NCI-H2107 (cell line): Measurements from ENCODE around the gene PBX1.
A peak's percentile ranks its signal among the peaks of the same experiment; 100 is the strongest.

ENCODE experiments used
- DNase-seq: peaks from one replicate; lab custom pipeline; 2025; lab: John Stamatoyannopoulos, UW

Gene PBX1

DNA sequence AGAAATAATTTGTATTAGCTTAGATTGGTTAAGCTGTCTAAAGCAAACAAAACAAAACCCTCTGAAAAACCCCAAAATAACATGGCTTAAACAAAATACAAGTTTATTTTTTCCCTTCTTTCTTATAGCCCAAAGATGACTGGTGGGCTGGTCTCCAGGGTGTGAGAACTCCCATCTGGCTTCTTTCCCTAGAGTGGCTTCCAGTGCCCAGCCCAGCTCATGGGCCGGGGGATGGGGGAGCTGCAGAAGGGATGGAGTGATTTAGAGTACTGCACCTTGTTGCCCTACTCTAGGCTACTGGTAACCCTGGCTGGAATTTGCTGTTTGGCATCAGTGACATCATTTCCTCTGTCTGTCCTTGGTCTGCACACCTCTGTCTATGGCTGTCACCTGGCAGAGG is 223.0 kb downstream of the PBX1 start:
- no peak for DNase-seq

DNA sequence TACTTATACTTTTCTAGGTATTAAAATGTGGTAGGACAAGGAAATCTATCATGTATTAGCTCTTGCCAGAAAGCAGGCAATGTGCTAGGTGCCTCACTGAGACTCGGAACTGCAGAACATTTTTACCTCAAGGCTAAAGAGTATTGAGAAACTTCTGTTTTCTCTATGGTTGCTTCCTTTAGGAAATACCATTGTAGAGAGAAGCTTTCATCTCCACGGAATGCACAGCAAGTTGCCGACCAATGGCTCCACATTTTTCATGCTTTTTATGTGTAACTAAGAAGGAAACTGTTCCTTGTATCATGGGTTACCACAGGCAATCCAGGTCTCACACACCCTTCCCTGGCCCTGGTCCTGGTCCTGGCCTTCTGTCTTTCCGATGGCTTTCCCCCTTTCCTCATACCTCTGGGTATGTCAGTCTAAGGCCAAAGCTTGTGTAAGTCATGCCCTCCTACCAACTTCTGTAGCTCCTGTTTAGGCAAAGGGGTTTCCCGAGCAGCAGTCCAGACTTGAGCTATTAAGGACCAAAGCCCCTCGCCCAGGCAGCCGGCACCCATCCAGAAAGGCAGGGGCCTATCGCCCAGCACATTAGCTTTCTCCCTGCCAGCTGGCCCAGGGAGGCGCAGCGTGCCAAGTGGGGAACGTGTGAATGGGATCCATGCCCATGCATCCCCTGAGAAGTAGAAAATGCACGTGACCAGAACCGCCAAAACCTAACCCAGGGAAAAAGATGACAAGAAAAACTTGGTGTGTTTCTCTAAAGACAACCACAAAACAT is 225.0 kb downstream of the PBX1 start:
- no peak for DNase-seq

DNA sequence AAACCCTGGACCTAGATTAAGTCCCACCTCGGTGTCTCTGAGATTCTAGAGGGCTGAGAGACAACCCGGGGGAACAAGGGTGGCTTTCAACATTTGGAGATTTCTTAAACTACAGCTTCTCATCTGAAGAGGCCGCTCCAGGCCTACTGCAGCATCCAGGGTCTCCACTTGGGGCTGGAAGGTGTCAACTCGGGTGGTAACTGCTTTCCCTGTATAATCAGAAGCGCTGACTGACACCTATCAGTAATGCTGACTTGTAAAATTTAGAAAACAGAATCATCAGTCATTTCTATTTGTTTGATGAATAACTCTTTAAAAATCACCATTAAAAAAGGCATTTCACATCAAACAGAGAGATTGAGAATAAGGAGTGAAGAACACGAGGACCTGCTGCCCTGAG is 226.0 kb downstream of the PBX1 start:
- no peak for DNase-seq

DNA sequence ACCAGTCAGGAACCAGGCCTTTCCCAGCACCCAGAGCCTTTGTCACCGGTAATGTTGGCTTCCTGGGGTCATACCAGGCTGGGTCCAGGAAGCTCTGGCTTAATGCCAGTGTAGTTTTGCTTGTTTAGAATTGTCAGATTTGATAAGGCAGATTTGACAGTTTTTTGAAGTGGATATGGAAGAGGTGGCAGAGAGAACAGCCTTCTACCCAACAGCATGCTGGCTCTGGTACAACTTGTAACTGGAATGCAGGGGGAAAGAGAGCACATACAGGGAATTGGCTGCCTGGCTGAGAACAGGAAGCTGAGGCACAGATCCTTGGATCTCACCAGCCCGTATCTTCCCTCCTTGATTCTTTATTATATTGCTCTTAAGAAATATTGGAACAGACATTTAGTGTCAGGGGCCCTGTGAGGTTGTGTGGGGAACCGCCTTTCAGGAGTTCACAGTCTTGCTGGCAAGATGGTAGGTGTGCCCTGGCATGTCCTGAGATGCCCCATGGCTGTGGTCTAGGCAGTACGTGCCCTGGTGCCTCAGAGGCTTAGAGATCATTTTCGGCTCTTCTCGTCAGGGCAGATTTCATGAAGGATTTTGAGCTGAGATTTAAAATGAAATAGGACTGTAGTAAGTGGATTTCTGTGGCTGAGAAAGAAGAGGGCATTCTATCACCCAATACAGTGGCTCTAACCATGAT is 227.0 kb downstream of the PBX1 start:
- DNase-seq: no peak

DNA sequence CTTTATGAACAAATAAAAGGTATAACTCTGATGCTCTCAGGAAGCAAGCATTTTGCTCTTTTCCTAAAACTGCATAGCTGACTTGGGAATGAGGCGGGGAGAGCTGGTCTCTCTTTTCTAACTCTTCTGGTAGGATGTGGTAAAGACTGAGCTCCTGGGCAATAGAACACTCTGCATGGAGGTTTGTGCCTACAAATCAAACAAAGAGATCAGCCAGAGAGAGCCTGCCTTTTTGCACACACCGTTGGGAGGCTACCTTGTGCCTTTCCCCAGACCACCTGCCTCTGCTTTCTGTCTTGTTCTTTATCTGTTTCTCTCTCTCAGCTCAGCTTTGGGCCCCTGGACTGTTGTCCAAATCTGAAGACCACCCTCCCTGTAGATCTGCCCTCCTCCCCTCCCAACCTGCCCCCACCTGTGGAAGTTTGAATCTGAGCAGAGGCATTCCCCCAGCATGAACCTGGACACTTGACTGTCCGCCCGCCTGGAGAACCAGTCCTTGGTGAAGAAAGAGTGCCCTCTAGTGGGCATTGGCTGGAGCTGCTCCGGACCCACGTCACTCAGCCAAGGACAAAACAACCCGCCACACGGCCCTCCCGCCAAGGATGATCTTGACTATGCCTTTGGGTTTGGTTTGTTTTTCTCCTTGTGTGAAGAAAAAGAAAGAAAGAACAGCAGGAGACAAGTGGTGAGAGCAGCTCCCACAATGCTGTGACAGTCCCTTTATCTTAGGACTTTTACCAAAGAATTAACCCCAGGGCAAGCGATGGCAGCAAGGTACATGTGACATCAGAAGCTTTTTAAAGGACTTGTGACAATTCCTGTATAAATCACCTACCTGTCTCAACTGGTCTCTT is 228.2 kb downstream of the PBX1 start:
- DNase-seq: peak; percentile 90

DNA sequence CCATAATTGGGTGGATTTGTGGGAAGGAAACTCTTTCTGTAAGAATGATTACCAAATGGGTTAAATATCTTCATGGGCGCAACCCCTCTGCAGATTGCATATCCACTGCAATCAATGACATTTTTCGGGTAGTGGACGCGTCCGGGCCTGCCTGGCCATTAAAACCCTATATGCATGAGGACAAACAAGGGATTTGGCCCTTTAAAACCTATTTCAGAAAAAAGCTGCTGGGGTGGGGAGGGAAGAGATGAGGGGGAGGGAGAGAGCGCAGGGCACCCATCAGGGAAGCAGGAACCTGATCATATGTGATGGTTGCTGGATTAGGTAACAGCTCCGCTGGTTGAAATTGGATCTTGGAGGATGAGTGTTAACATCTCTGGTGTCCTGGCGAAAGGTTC is 228.8 kb downstream of the PBX1 start:
- DNase-seq: peak; percentile 69

DNA sequence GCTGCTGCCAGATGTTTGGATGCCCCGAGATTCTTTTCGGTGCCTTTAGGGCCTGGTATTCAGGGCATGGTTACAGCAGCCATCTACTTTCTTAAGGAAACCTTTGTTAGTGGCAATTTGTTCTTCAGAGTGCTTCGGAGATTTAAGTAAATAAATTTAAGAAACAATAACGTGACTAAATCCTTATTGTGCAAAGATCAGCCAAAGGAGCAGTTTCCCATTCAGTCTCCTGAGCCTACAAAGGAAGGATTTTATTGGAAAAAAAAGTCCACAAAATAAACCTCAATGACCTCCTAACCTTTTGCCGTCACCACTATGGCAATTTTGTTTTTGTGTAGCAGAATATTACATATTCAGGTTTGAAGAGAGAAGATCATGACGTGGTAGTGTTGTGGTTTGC is 231.1 kb downstream of the PBX1 start:
- no peak for DNase-seq

DNA sequence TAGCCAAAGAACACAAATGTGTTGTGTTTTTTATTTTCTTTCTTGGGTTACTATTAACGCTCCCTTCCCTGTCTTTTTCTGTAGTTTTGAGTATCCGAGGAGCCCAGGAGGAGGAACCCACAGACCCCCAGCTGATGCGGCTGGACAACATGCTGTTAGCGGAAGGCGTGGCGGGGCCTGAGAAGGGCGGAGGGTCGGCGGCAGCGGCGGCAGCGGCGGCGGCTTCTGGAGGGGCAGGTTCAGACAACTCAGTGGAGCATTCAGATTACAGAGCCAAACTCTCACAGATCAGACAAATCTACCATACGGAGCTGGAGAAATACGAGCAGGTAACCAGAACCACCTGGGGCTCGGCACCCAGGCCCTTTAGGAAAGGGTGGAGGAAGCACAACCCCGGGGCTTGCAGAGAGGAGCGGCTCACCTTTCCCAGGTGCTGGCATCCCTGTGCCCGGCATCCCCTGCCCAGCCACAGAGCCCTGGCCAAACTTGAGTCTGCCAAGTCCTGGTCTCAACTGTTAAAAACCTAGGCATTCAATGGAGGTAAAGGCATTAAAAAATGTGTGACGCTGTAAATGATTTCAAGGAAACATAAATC is 233.5 kb downstream of the PBX1 start:
- DNase-seq: no peak

DNA sequence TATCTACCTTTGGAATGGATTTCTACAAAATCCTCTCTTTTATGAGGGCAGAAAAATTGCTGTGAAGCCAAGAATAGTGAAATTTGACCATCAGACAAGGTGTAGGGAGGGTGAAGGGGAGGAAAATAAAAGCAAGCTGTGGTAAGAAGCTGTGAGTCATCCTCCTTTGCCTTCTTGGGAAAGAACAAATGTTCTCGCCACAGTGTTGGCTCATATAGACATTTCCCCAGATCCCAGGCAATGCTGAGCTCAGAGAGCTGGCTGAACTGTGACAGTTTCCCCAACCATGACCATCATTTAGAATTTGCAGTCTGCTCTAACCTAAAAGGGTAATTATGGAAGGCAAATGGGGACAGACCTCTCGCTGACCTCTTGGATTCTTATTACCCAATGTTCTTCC is 235.4 kb downstream of the PBX1 start:
- no peak for DNase-seq

DNA sequence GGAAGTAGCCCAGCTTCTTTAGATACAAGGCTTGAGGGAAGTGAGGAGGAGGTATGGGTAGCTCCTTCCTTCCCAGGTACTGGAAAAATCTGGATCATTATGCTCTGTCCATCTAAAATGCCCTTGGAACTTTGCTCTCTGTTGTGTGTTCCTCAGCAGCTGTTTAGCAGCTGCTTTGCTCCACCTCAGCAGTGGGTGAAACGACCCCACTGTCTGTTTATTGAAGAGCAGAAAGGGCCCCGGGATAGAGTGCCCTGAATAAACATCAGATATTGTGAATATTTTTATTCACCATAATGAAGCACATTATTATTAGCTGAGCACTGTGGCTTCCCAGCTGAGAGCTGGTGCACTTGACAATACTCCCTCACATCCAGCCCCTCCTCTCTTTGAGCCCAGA is 237.9 kb downstream of the PBX1 start:
- no peak for DNase-seq

DNA sequence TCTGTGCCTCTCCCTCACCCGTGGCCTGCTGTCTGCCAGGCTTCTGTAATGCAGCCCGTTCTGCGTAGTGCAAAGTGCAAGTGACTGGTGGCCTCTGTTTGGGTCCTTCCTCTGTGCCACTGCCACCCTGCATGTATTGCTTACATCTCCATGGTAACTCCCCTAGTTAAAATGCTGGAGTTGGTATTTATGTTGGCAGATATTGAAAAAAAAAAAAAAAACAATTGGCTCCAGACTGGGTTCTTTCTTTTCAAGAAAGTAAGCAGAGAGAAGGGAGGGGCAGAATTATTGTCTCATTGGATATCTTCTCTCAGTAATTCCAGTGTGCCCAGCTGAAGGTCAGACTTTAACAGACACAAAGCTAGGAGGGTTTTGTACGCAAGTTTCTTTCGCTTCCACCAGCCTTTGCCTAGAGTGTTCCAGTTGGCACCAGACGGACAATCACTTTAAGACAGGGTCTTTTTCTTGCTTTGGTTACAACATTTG is 242.3 kb downstream of the PBX1 start:
- DNase-seq: no peak

DNA sequence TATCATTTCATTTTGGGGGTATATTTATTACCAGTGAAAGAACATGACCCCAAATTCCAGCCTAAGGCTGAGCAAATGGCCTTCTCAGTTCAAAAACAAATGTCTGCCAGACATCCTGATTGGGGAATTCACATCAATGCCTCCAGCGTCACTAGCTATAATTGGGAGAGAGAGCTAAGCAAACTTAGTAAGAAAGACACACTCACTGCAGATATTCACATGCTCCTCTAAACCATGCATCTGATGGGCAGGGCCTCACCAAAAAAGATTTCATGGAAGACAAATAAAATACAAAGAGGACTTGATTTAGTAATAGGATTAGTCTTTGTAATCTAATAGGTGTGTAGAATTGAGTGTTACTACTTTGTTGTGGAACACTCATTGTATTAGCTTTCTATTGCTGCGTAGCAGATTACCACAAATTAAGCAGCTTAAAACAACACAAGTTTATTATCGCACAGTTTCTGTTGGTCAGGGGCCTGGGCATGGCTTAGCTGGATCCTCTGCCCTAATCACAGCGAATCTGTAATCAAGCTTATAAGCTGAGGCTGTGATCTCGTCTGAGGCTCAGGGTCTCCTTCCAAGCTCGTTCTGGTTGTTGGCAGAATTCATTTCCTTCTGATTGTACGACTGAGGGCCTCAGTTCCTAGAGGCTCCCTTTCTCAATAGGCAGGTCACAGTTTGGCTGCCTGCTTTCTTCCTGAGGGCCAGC is 243.0 kb downstream of the PBX1 start:
- DNase-seq: no peak

DNA sequence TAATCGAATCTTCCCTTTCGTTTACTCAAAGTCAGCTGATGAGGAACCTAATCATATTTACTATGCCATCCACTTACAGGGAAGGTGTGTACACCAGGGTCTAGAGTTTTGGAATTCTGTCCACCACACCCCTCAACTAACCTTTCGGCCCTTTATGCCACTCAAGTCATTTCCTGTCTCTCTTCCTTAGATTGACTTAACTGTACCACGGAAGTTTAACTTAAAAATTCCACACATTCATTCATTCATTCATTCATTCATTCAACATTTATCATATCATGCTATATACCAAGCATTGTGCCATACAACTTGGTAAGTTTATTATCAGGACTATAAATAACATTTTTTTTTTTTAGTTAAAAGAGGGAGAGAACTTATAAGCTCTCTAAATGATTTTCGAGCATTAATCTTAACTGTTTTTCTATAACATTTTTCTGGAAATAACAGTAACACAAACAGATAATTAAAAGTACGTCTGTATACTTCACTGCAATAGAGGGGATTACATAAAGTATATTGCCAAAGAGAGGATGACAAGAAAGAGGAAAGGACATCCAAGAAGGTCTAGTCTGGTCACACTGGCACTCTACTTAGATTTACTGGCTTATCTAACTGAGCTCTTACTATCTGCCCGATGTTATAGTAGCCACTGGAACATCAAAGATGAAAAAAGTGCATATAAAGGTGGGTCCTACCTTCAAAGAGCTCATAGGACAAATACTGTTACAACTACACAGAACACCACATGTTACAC is 243.7 kb downstream of the PBX1 start:
- DNase-seq: no peak

DNA sequence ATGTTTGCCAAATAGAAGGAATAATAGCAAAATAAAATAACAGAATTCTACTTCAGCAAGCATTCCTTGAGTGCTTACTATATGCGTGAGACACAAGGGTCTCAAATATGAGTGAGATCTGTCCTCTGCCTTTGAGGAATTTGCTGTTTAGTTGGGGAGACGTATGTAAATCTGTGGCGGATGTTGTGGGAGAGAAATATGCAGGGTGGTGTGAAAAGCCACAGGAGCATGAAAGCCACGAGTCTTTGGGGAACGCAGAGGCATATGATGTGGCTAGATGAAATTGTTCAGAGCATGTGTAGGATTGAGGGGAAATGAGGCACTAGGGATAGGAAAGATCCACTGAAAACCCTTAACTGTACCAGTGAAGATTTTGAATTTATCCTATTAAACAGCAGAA is 244.4 kb downstream of the PBX1 start:
- no peak for DNase-seq

DNA sequence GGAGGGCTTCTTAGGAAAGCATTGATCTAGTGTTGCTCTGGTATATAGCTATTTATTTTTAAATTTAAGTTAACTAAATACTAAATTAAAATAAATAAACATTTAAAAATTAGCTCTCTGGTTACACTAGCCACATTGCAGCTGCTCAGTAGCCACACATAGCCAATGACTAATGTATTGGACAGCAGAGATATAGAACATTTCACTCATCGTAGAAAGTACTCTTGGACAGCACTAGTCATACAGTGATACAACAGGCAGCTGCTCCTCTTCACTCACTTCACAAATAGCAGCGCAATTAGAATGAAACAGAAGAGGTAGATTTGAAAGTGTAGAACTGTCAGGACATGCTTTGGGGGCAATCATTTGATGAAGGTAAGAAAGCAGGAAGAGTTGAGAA is 245.4 kb downstream of the PBX1 start:
- no peak for DNase-seq

DNA sequence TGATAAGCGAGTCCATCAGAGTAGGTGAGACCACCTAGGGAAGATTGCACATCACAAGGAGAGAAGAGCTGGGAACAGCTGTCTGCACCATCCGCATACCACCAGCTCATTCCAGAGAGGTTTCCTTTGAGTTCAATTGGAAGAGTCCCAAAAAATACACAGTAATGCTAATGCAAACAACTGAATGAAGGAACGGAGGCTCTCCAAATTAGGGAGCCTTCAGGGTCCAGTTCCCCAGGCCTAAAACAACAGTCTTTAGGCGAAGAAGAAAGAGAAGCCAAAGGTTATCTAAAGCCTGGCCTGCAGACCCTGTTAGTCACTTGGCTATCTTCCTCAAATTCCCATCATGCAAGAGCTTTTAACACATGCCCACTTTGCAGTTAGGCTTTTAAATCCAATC is 246.4 kb downstream of the PBX1 start:
- DNase-seq: no peak

DNA sequence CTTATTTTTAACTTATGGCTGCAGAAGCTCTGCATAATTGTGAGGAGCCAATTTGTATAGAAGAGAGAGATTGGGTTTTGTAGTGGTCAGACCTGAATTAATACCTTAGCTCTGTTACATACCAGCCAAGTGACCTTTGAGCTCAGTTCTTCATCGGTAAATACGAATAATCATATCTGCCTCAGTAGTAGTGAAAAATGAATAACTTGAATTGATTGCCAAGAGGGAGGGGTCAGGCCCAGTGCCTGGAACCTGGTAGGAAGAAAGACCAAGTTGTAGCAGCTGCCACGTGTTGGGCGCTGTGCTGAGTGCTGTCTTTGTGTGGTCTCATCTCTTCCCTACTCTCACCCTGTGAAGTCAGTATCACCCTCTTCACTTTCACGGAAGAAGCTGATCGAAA is 247.5 kb downstream of the PBX1 start:
- DNase-seq: no peak

DNA sequence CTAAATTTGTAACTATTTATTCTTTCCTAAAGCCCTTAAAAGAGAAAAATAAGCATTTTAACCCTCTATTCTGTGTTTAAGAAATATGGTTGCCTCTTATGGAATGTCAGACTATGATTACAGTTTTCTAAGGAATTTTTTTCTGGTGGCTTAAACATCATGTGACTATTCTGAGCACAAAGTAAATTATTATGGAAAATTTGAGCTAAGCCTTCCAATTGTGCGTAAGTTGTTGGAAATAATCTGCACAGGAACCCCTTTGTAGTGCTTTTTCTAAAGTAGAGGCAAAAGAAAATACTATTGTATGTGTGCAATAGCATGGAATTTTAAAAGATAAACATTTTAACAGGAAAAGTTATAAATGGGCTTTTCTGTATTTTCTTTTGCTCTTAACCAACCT is 254.8 kb downstream of the PBX1 start:
- DNase-seq: no peak

DNA sequence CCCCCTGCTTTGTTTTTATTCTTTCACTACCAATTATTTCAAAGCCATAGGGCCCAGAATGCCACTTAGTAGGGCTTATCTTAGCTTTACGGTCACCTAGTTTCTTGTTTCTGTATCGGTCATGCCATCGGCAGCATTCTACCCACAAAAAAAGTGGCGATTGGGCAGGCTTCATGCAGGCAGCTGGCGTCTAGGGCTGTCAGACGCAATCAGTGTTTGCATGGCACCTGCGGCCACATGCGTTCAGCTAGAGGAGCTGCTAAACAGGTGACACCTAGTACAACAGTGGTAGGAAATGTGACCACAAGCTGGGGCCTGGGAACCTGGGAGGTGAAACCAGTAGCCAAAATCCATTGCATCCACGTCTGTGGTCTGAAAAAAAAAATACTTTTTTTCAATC is 262.7 kb downstream of the PBX1 start:
- no peak for DNase-seq

DNA sequence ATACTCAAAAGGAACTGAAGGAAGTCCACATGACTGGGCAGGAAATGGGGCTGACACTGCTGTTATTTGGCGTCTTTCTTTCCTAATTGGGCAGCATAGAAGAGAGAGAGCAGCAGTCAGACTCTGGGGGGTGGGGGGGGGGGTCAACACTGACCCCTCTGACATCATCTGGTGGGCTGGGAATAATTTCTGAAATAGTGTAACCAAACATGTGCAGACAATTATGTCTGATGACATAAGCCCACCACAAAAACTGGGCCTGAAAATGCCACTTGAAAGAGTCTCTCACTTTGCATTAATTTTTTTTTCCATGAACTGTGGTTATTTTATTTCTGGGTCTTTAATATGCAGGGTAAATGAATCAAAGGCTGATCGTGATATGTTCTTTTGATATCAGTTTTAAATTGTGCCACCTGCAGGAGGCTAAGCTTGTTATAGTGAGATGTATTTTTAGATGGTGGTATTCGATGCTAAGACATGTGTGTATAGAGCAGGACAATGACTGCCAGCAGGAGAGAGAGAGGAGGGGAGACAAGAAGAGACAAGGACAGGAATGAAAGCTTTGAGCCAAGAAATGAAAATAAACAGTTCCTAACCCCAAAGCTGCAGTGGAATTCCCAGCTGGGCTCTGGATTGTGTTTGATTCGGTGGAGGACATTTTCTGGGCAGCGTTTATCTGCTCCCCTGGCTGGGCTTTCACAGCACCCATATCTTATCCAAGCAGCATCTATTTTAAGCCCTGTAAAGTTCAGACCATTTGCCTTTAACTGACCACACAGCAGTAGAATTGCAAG is 264.7 kb downstream of the PBX1 start:
- DNase-seq: no peak
